ENCODE results near the gene CACNA1C. TPM values are rescaled to one million over a fixed set of nuclear protein-coding genes. Genes with fewer than 3 reads are reported as not detected.

Gene CACNA1C
- total RNA-seq, 1 donor from 2014 or later = 15.6 TPM

DNA sequence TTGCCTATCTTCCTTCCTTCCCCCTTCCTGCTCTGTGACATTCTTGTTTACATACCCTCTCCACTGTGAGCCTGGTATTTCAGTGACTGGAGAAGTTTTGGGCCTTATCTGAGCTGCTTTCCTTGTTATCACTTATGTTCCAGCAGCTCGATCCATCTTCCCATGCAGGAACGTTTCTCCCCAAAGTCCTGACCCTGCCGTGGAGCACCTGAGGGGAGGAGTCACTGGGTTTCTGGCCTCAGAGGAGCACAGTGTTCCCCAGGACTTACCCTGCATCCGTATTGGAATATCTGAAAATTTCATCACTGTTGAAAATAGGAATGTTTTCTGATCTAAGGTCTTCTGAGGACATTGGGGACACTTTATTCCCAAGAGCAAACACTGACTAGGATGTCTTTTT lies 141.8 kb downstream of the CACNA1C start:
- no peaks in the 10 kb centered on the region for H3K9me3 ChIP-seq
- DNase-seq = no peak
- H3K36me3 ChIP-seq = no peaks in the 10 kb centered on the region
- H3K27ac ChIP-seq = no peak overlapping the region
- H3K27me3 ChIP-seq = no peaks in the 10 kb centered on the region
- no peaks in the 10 kb centered on the region for H3K4me1 ChIP-seq
- intact Hi-C loops (cut with DNase I) = no loop called here
- H3K4me3 ChIP-seq = no peak overlapping the region
- no peak for ATAC-seq
- TF ChIP-seq, protein P1, sequence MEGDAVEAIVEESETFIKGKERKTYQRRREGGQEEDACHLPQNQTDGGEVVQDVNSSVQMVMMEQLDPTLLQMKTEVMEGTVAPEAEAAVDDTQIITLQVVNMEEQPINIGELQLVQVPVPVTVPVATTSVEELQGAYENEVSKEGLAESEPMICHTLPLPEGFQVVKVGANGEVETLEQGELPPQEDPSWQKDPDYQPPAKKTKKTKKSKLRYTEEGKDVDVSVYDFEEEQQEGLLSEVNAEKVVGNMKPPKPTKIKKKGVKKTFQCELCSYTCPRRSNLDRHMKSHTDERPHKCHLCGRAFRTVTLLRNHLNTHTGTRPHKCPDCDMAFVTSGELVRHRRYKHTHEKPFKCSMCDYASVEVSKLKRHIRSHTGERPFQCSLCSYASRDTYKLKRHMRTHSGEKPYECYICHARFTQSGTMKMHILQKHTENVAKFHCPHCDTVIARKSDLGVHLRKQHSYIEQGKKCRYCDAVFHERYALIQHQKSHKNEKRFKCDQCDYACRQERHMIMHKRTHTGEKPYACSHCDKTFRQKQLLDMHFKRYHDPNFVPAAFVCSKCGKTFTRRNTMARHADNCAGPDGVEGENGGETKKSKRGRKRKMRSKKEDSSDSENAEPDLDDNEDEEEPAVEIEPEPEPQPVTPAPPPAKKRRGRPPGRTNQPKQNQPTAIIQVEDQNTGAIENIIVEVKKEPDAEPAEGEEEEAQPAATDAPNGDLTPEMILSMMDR (IDR thresholded peaks at IDR 0.05) = no peak

DNA sequence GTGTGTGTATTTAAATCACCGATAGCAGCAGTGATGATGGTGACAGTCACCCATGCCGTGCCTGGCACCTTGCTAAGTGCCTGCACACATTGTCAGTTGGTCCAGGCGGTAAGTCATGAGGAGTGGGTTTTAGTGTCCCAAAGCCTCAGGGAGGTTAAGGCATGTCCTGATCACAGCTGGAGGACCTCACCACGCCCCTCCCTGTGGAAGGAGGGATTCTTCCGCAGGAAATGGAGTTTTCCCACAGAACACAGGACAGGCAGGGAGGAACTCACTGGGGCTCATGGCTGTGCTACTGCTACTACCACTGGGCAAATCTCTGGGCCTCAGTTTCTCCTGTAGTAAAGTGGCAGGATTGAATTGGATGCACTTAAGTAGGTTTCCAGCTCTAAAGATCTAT lies 142.3 kb downstream of the CACNA1C start:
- Histone ChIP-seq H3K27me3 (no peaks in the 10 kb centered on the region), H3K9me3 (no peaks in the 10 kb centered on the region), H3K27ac (no peak overlapping the region), H3K4me1 (no peaks in the 10 kb centered on the region), H3K4me3 (no peak overlapping the region), H3K36me3 (no peaks in the 10 kb centered on the region)
- TF ChIP-seq, protein P1 (IDR thresholded peaks at IDR 0.05) = no peak
- ATAC-seq (no peak), DNase-seq (no peak)
- intact Hi-C loops (cut with DNase I) = no loop called here

DNA sequence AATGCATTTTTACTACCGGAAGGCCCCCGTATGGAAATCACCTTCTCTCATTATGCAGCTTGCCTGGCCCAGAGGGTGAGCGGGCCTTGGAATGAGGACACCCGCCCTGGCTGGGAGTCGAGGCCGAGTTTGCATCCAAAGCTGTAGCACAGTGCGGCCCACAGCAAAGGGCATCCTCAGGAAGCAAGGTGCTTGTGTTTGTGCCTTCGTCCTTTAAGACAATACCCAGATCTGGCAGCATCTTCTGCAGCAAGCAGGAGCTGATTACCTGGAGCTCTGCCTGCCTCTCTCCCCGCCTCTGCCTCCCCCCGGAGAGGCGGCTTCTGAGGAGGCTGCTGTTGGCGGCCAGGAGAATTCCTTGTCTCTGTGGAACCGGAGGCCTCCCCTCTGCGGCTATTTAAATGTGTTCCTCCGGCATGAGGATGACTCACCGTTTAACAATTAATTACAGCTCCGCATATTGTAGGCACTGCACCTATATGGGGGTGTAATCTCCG lies 145.3 kb downstream of the CACNA1C start:
- H3K4me1 ChIP-seq = no peaks in the 10 kb centered on the region
- intact Hi-C loops (cut with DNase I) = no loop called here
- H3K36me3 ChIP-seq = no peaks in the 10 kb centered on the region
- H3K9me3 ChIP-seq = no peaks in the 10 kb centered on the region
- ATAC-seq (no peak), DNase-seq (no peak)
- H3K4me3 ChIP-seq = no peak overlapping the region
- TF ChIP-seq, protein P1 (IDR thresholded peaks at IDR 0.05) = no peak
- no peak overlapping the region for H3K27ac ChIP-seq
- no peaks in the 10 kb centered on the region for H3K27me3 ChIP-seq

DNA sequence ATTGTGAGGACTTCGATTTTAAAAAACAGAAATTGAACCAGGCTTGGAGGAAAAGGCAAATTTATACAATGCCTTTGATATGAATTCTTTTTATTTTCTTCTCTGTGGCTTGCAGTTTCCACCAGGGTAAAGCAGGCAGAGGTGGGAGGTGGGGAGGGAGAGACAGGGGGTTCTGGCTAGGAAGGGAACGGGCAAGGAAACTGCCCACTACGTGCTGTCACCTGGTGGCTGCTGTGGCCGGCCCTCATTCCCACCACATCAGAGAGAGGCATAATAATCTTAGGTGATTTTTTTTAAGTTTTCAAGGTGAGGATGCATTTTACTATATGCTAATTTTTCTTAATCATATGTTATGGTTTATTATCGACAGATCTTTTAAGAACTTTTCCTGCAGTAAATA lies 145.8 kb downstream of the CACNA1C start:
- Histone ChIP-seq H3K36me3 (no peaks in the 10 kb centered on the region), H3K9me3 (no peaks in the 10 kb centered on the region), H3K27me3 (no peaks in the 10 kb centered on the region), H3K4me1 (no peaks in the 10 kb centered on the region), H3K27ac (no peak overlapping the region), H3K4me3 (no peak overlapping the region)
- no peak for ATAC-seq
- TF ChIP-seq, protein P1 (IDR thresholded peaks at IDR 0.05) = no peak
- no peak for DNase-seq
- intact Hi-C loops (cut with DNase I) = no loop called here

DNA sequence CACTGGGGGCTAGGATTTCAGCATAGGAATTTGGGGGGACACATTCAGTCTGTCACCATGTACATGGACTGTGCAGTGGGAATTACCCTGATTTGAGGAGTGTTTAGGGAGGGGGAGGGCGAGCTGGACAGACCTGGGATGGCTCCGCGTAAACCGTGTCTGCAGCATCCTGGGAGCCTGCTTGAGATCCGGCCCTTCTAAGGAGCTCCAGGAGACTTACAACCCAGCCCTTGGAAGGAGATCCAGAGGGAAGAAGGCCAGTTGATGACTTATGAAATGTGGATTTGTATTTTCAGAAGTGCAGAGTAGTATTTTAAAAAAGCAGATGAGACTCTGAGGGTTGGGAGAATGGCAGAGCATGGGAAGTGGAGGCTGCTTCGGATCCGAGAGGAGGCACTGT lies 153.2 kb downstream of the CACNA1C start:
- no peaks in the 10 kb centered on the region for H3K27me3 ChIP-seq
- intact Hi-C loops (cut with DNase I) = no loop called here

More for the DNA sequence above, 153.2 kb downstream of the CACNA1C start:
- Histone ChIP-seq H3K9me3 (no peaks in the 10 kb centered on the region), H3K36me3 (no peaks in the 10 kb centered on the region), H3K4me3 (no peak overlapping the region), H3K4me1 (no peaks in the 10 kb centered on the region), H3K27ac (no peak overlapping the region)
- TF ChIP-seq, protein P1 (IDR thresholded peaks at IDR 0.05) = no peak
- DNase-seq (no peak), ATAC-seq (no peak)

Measured in upper lobe of right lung (tissue), 1 donor.